ENCODE results near the gene LRRC37A2.
"Not testable (repeated sequence)": the region's sequence is repeated elsewhere in the genome, so short reads cannot be mapped to it uniquely, and the experiment has no call there.

Gene LRRC37A2

GRCh38 chr17:46579083-46580075 is 67.1 kb downstream of the LRRC37A2 start, which contains the start of gene ARL17A:
ARL17A (minus strand) TSS chr17:46579691; CDS start chr17:46576322, 3,369 bp downstream.
- not testable (repeated sequence) for H3K27ac ChIP-seq (ENCODE audit: low read length); H3K4me3 ChIP-seq (ENCODE audit: low read depth in 1 of 2, low read length in 2 of 2)

GRCh38 chr17:46580082-46580481 is 67.8 kb downstream of the LRRC37A2 start:
- H3K36me3 ChIP-seq (ENCODE audit: insufficient read depth, low read length); DNase-seq; H3K27me3 ChIP-seq (ENCODE audit: insufficient read depth, low read length, poor library complexity); H2AFZ ChIP-seq (ENCODE audit: low read depth, low read length); H3K9me3 ChIP-seq (ENCODE audit: insufficient read depth, low read length, severe bottlenecking); H4K20me1 ChIP-seq (ENCODE audit: insufficient read depth, low read length); H3K79me2 ChIP-seq (ENCODE audit: insufficient read depth, low read length); H3K27ac ChIP-seq (ENCODE audit: low read length); ATAC-seq (ENCODE audit: insufficient read depth, low read depth); H3K4me3 ChIP-seq (ENCODE audit: low read depth in 1 of 2, low read length in 2 of 2); H3K9ac ChIP-seq (ENCODE audit: low read depth, low read length); H3K4me1 ChIP-seq (ENCODE audit: insufficient read depth, low read length): not testable (repeated sequence)
- H3K4me2 ChIP-seq (ENCODE audit: insufficient read depth, low read length), result peak overlapping the region; percentile 39; the same call in 1 of the 2 replicates

More at GRCh38 chr17:46579083-46580075, 67.1 kb downstream of the LRRC37A2 start, which contains the start of gene ARL17A:
- not testable (repeated sequence) for H4K20me1 ChIP-seq (ENCODE audit: insufficient read depth, low read length); H2AFZ ChIP-seq (ENCODE audit: low read depth, low read length); H3K36me3 ChIP-seq (ENCODE audit: insufficient read depth, low read length); H3K9me3 ChIP-seq (ENCODE audit: insufficient read depth, low read length, severe bottlenecking); H3K9ac ChIP-seq (ENCODE audit: low read depth, low read length); H3K4me1 ChIP-seq (ENCODE audit: insufficient read depth, low read length); H3K27me3 ChIP-seq (ENCODE audit: insufficient read depth, low read length, poor library complexity); H3K79me2 ChIP-seq (ENCODE audit: insufficient read depth, low read length)
- peak; percentile 89 for ATAC-seq (ENCODE audit: insufficient read depth, low read depth)
- peak; percentile 83 for DNase-seq
- H3K4me2 ChIP-seq (ENCODE audit: insufficient read depth, low read length), result peak within 1 kb of the TSS; percentile 39; the same call in 1 of the 2 replicates

GRCh38 chr17:46585444-46585843 is 73.2 kb downstream of the LRRC37A2 start:
- not testable (repeated sequence) for H3K9me3 ChIP-seq (ENCODE audit: insufficient read depth, low read length, severe bottlenecking); H2AFZ ChIP-seq (ENCODE audit: low read depth, low read length); DNase-seq; H3K9ac ChIP-seq (ENCODE audit: low read depth, low read length); H3K79me2 ChIP-seq (ENCODE audit: insufficient read depth, low read length); H3K4me3 ChIP-seq (ENCODE audit: low read depth in 1 of 2, low read length in 2 of 2); H3K27ac ChIP-seq (ENCODE audit: low read length); H3K36me3 ChIP-seq (ENCODE audit: insufficient read depth, low read length); H3K27me3 ChIP-seq (ENCODE audit: insufficient read depth, low read length, poor library complexity); H3K4me1 ChIP-seq (ENCODE audit: insufficient read depth, low read length); ATAC-seq (ENCODE audit: insufficient read depth, low read depth); H4K20me1 ChIP-seq (ENCODE audit: insufficient read depth, low read length); H3K4me2 ChIP-seq (ENCODE audit: insufficient read depth, low read length)

- not testable (repeated sequence) for H3K4me2 ChIP-seq (ENCODE audit: insufficient read depth, low read length); H3K4me3 ChIP-seq (ENCODE audit: low read depth in 1 of 2, low read length in 2 of 2); H3K36me3 ChIP-seq (ENCODE audit: insufficient read depth, low read length); H3K79me2 ChIP-seq (ENCODE audit: insufficient read depth, low read length); H4K20me1 ChIP-seq (ENCODE audit: insufficient read depth, low read length); H3K9ac ChIP-seq (ENCODE audit: low read depth, low read length); H3K27ac ChIP-seq (ENCODE audit: low read length); DNase-seq; H3K4me1 ChIP-seq (ENCODE audit: insufficient read depth, low read length); H3K27me3 ChIP-seq (ENCODE audit: insufficient read depth, low read length, poor library complexity); H2AFZ ChIP-seq (ENCODE audit: low read depth, low read length); H3K9me3 ChIP-seq (ENCODE audit: insufficient read depth, low read length, severe bottlenecking)
- ATAC-seq (ENCODE audit: insufficient read depth, low read depth), result peak; percentile 86
Observed at GRCh38 chr17:46590157-46591146, 78.2 kb downstream of the LRRC37A2 start, which contains the start of gene NSF. NSF (plus strand) TSS chr17:46590669; CDS start chr17:46590776, 107 bp downstream.

GRCh38 chr17:46591332-46591731 is 79.1 kb downstream of the LRRC37A2 start:
- H3K9me3 ChIP-seq (ENCODE audit: insufficient read depth, low read length, severe bottlenecking); H3K27me3 ChIP-seq (ENCODE audit: insufficient read depth, low read length, poor library complexity); H2AFZ ChIP-seq (ENCODE audit: low read depth, low read length); H4K20me1 ChIP-seq (ENCODE audit: insufficient read depth, low read length); H3K36me3 ChIP-seq (ENCODE audit: insufficient read depth, low read length); H3K4me2 ChIP-seq (ENCODE audit: insufficient read depth, low read length); H3K27ac ChIP-seq (ENCODE audit: low read length); H3K4me1 ChIP-seq (ENCODE audit: insufficient read depth, low read length); H3K9ac ChIP-seq (ENCODE audit: low read depth, low read length); H3K79me2 ChIP-seq (ENCODE audit: insufficient read depth, low read length); DNase-seq; H3K4me3 ChIP-seq (ENCODE audit: low read depth in 1 of 2, low read length in 2 of 2): not testable (repeated sequence)
- peak; percentile 66 for ATAC-seq (ENCODE audit: insufficient read depth, low read depth)

- H3K27me3 ChIP-seq (ENCODE audit: insufficient read depth, low read length, poor library complexity); H3K79me2 ChIP-seq (ENCODE audit: insufficient read depth, low read length); H3K9ac ChIP-seq (ENCODE audit: low read depth, low read length); H3K4me3 ChIP-seq (ENCODE audit: low read depth in 1 of 2, low read length in 2 of 2); H3K4me1 ChIP-seq (ENCODE audit: insufficient read depth, low read length); H3K9me3 ChIP-seq (ENCODE audit: insufficient read depth, low read length, severe bottlenecking); H3K36me3 ChIP-seq (ENCODE audit: insufficient read depth, low read length); H3K4me2 ChIP-seq (ENCODE audit: insufficient read depth, low read length); H4K20me1 ChIP-seq (ENCODE audit: insufficient read depth, low read length); ATAC-seq (ENCODE audit: insufficient read depth, low read depth); H3K27ac ChIP-seq (ENCODE audit: low read length); DNase-seq; H2AFZ ChIP-seq (ENCODE audit: low read depth, low read length): not testable (repeated sequence)
Observed at GRCh38 chr17:46598344-46598931, 86.2 kb downstream of the LRRC37A2 start.

GRCh38 chr17:46600767-46601166 is 88.5 kb downstream of the LRRC37A2 start:
- not testable (repeated sequence) for H4K20me1 ChIP-seq (ENCODE audit: insufficient read depth, low read length); H2AFZ ChIP-seq (ENCODE audit: low read depth, low read length); H3K27ac ChIP-seq (ENCODE audit: low read length); ATAC-seq (ENCODE audit: insufficient read depth, low read depth); H3K9me3 ChIP-seq (ENCODE audit: insufficient read depth, low read length, severe bottlenecking); H3K4me1 ChIP-seq (ENCODE audit: insufficient read depth, low read length); H3K9ac ChIP-seq (ENCODE audit: low read depth, low read length); H3K79me2 ChIP-seq (ENCODE audit: insufficient read depth, low read length); H3K4me2 ChIP-seq (ENCODE audit: insufficient read depth, low read length); DNase-seq; H3K4me3 ChIP-seq (ENCODE audit: low read depth in 1 of 2, low read length in 2 of 2); H3K27me3 ChIP-seq (ENCODE audit: insufficient read depth, low read length, poor library complexity); H3K36me3 ChIP-seq (ENCODE audit: insufficient read depth, low read length)

All from DND-41 (cell line).